ENCODE data around the gene DOK6. TPM values are rescaled to one million over a fixed set of nuclear protein-coding genes. Genes with fewer than 3 reads are reported as not detected.

The DOK6 gene
- total and polyA plus RNA-seq, 9 of the 15 experiments (the other 6 are each of a cell fraction or from before 2014, with no cell fraction given) = not detected

- H3K9ac ChIP-seq (ENCODE audit: insufficient read depth in 1 of 2, low read depth in 2 of 2, low read length in 2 of 2) = no peak overlapping the region
- 6% methylated on average over 6 of the region's 6 CpGs for WGBS (ENCODE audit: insufficient coverage, low coverage, missing lambda C conversion rate)
- no peak overlapping the region for H3K27ac ChIP-seq (ENCODE audit: extremely low read depth, low read depth, low read length)
- no peaks in the 10 kb centered on the region for H3K27me3 ChIP-seq (ENCODE audit: control insufficient read depth in 2 of 2, insufficient read depth in 2 of 2, low read length in 2 of 2)
- no TSS peak for BruUV-seq (replicated peaks)
- TF ChIP-seq E2F6 (IDR thresholded peaks at IDR 0.05; ENCODE audit: borderline replicate concordance in 1 of 2, extremely low read depth in 1 of 2, insufficient read depth in 1 of 2, insufficient read length in 1 of 2, low read depth in 1 of 2, low read length in 1 of 2, poor library complexity in 1 of 2, severe bottlenecking in 1 of 2) = no peak
- TF ChIP-seq HDAC8 (tag; IDR thresholded peaks at IDR 0.05) = no peak
- TF ChIP-seq RBM22 (IDR thresholded peaks at IDR 0.05; ENCODE audit: low read depth, low read length, poor library complexity, severe bottlenecking) = no peak
- no peak for TF ChIP-seq SLC30A9 (CRISPR knock-in tag; IDR thresholded peaks at IDR 0.05)
- TF ChIP-seq, protein P1, sequence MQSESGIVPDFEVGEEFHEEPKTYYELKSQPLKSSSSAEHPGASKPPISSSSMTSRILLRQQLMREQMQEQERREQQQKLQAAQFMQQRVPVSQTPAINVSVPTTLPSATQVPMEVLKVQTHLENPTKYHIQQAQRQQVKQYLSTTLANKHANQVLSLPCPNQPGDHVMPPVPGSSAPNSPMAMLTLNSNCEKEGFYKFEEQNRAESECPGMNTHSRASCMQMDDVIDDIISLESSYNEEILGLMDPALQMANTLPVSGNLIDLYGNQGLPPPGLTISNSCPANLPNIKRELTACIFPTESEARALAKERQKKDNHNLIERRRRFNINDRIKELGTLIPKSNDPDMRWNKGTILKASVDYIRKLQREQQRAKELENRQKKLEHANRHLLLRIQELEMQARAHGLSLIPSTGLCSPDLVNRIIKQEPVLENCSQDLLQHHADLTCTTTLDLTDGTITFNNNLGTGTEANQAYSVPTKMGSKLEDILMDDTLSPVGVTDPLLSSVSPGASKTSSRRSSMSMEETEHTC (IDR thresholded peaks at IDR 0.05) = no peak
- TF ChIP-seq KDM2B (CRISPR knock-in tag; IDR thresholded peaks at IDR 0.05) = no peak
- no peak for TF ChIP-seq KDM4B (IDR thresholded peaks at IDR 0.05; ENCODE audit: borderline replicate concordance in 2 of 2, low read depth in 1 of 2)
- TF ChIP-seq, protein P2, sequence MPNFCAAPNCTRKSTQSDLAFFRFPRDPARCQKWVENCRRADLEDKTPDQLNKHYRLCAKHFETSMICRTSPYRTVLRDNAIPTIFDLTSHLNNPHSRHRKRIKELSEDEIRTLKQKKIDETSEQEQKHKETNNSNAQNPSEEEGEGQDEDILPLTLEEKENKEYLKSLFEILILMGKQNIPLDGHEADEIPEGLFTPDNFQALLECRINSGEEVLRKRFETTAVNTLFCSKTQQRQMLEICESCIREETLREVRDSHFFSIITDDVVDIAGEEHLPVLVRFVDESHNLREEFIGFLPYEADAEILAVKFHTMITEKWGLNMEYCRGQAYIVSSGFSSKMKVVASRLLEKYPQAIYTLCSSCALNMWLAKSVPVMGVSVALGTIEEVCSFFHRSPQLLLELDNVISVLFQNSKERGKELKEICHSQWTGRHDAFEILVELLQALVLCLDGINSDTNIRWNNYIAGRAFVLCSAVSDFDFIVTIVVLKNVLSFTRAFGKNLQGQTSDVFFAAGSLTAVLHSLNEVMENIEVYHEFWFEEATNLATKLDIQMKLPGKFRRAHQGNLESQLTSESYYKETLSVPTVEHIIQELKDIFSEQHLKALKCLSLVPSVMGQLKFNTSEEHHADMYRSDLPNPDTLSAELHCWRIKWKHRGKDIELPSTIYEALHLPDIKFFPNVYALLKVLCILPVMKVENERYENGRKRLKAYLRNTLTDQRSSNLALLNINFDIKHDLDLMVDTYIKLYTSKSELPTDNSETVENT (CRISPR knock-in tag; IDR thresholded peaks at IDR 0.05) = no peak
- TF ChIP-seq ZNF436 (CRISPR knock-in tag; IDR thresholded peaks at IDR 0.05) = no peak
- no peak for TF ChIP-seq HNRNPL (IDR thresholded peaks at IDR 0.05; ENCODE audit: low read depth, low read length)
- TF ChIP-seq SIRT6 (IDR thresholded peaks at IDR 0.05; ENCODE audit: low read depth, low read length) = no peak
- POLR2A ChIA-PET = no interaction called here
- no peak overlapping the region for H2AFZ ChIP-seq (ENCODE audit: low read depth, low read length)
- H3K36me3 ChIP-seq (ENCODE audit: control insufficient read depth, insufficient read depth, low read length) = no peaks in the 10 kb centered on the region
- H4K20me1 ChIP-seq (replicated peaks; ENCODE audit: control insufficient read depth, insufficient read depth, low read length) = no peaks in the 10 kb centered on the region
- DNase-seq (ENCODE audit: extremely low read depth in 1 of 4, low spot score in 3 of 4) (no peak), FAIRE-seq (no peak), ATAC-seq (no peak)
- no peak overlapping the region for H3K4me3 ChIP-seq
- in situ Hi-C loops (cut with MboI) (no loop called here), intact Hi-C loops (cut with micrococcal nuclease) (no loop called here)
- H3K9me3 ChIP-seq (replicated peaks; ENCODE audit: control insufficient read depth, insufficient read depth, low read depth, low read length) = no peaks in the 10 kb centered on the region
- no peaks in the 10 kb centered on the region for H3K4me1 ChIP-seq (replicated peaks in 1 of 2; ENCODE audit: control insufficient read depth in 2 of 2, insufficient read depth in 2 of 2, low read length in 2 of 2)
- no peaks in the 10 kb centered on the region for H3K79me2 ChIP-seq (ENCODE audit: control insufficient read depth, insufficient read depth, low read length)
- no peaks in the 10 kb centered on the region for H3K9me1 ChIP-seq (ENCODE audit: control insufficient read depth, insufficient read depth, low read length)
- no peak overlapping the region for H3K4me2 ChIP-seq (ENCODE audit: insufficient read depth, low read length)
- CTCF ChIA-PET (ENCODE audit: low intra/inter-chr PET ratio) = no interaction called here
Observed at GRCh38 chr18:69677595-69677994, 276.9 kb downstream of the DOK6 start.
